NB4 (cell line): ENCODE results near the gene PAPOLA.

ENCODE experiments used
- MYC ChIP-seq: IDR thresholded peaks from 2 replicates; pipeline ENCODE4 v1.6.1; 2011; ENCODE audit warnings: low read depth, low read length
- POLR2A ChIP-seq: IDR thresholded peaks from 2 replicates; pipeline ENCODE4 v1.6.1; 2011; ENCODE audit warnings: mild to moderate bottlenecking; ENCODE audit not compliant: insufficient read length; ENCODE audit errors: extremely low read depth
- TF ChIP-seq, protein P1 (sequence below): IDR thresholded peaks from one replicate; pipeline ENCODE4 v1.5.1; 2012; ENCODE audit warnings: low read depth, low read length

DNA sequence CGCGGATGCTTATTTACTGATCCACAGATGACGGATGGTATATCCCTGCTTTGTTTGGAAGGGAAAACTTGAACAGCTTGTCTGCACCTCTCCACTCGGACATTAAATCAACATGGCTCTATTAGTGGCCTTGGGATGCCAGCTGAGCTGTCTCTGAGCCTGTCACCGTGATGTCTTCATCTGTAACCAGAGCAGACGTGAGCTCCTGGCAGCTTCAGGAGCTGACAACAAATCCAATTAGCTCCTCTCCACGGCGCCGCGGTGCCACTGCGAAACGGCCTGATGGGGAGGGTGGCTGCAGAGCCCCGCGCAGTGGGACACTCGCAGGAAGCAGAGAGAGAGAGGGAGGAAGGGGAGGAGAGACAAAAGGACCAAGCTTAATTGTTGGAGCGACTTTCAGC, 112.3 kb downstream of the PAPOLA start:
- TF ChIP-seq, protein P1, sequence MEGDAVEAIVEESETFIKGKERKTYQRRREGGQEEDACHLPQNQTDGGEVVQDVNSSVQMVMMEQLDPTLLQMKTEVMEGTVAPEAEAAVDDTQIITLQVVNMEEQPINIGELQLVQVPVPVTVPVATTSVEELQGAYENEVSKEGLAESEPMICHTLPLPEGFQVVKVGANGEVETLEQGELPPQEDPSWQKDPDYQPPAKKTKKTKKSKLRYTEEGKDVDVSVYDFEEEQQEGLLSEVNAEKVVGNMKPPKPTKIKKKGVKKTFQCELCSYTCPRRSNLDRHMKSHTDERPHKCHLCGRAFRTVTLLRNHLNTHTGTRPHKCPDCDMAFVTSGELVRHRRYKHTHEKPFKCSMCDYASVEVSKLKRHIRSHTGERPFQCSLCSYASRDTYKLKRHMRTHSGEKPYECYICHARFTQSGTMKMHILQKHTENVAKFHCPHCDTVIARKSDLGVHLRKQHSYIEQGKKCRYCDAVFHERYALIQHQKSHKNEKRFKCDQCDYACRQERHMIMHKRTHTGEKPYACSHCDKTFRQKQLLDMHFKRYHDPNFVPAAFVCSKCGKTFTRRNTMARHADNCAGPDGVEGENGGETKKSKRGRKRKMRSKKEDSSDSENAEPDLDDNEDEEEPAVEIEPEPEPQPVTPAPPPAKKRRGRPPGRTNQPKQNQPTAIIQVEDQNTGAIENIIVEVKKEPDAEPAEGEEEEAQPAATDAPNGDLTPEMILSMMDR = no peak
- TF ChIP-seq POLR2A (no peak), MYC (no peak)
